ENCODE data around the gene CLEC2A. TPM values are rescaled to one million over a fixed set of nuclear protein-coding genes. Genes with fewer than 3 reads are reported as not detected.

Gene CLEC2A
- total RNA-seq, 2 experiments from 2014 or later, result not detected

- POLR2A ChIA-PET, result interaction anchor here (0.6 kb wide), 1 partner anchor 326 kb away, joined by 3 read pairs; no protein-coding TSS in a partner anchor
- H3K4me2 ChIP-seq (ENCODE audit: low read length), result no peak overlapping the region
- intact Hi-C loops (cut with micrococcal nuclease; ENCODE audit: unreplicated experiment), result no loop called here
These were observed 19.0 kb upstream of the CLEC2A start for GRCh38 chr12:9951026-9951675.

DNA sequence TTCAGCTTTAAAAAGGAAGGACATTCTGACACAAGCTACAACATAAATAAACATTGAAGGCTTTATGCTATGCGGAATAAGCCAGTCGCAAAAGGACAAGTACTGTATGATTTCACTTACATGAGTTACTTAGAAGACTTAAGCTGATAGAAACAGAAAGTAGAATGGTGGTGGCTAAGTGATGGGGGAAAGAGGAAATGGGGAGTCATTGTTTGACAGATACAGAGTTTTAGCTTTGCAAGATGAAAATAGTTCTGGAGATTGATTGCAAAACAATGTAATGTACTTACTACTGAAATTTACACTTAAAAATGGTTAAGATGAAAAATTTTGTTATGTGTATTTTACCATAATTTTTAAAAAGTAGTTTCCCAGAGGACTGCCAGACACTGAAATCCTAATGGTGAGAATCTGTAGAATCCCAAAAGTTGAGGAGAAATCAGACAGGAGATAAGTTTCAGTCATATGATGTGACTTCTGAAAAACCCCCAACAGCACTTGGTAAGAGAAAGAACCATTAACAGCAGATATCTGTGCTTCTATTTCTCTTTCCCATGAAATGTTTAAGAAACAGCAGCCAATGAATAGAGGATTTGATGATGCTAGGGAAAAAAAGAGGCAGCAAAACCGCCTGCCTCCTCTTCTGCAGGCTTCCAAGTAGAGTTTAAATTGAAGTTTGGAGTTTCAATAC lies 16.6 kb upstream of the CLEC2A start:
- POLR2A ChIA-PET, result no interaction called here
- Histone ChIP-seq H3K4me1 (ENCODE audit: insufficient read depth, low read length, poor library complexity, severe bottlenecking) (no peaks in the 10 kb centered on the region), H3K79me2 (ENCODE audit: insufficient read depth, low read depth, low read length) (no peaks in the 10 kb centered on the region), H3K9me2 (ENCODE audit: insufficient read depth, low read length) (no peaks in the 10 kb centered on the region), H3K36me3 (ENCODE audit: insufficient read depth, low read length) (no peaks in the 10 kb centered on the region), H3K9me3 (ENCODE audit: low read length) (no peaks in the 10 kb centered on the region), H3K4me2 (ENCODE audit: low read length) (no peak overlapping the region), H2AFZ (ENCODE audit: low read length) (no peak overlapping the region), H3K4me3 (ENCODE audit: low read depth, low read length, poor library complexity, severe bottlenecking) (no peak overlapping the region), H4K20me1 (ENCODE audit: insufficient read depth, low read length) (no peaks in the 10 kb centered on the region), H3K27ac (ENCODE audit: low read depth, low read length, poor library complexity, severe bottlenecking) (no peak overlapping the region)
- BruUV-seq (replicated peaks), result no TSS peak
- no peak for TF ChIP-seq EZH2phosphoT487 (IDR thresholded peaks at IDR 0.05; ENCODE audit: borderline replicate concordance, low read depth, low read length)
- no peak for TF ChIP-seq CTCF (conservative IDR thresholded peaks at IDR 0.05; ENCODE audit: low read length)
- CTCF ChIA-PET (ENCODE audit: unreplicated experiment), result no interaction called here
- intact Hi-C loops (cut with micrococcal nuclease; ENCODE audit: unreplicated experiment), result no loop called here
- no peak for DNase-seq (ENCODE audit: low spot score)

More at GRCh38 chr12:9951026-9951675, 19.0 kb upstream of the CLEC2A start:
- H3K9me3 ChIP-seq (ENCODE audit: low read length), result no peaks in the 10 kb centered on the region
- no TSS peak for BruUV-seq (replicated peaks)
- H3K4me3 ChIP-seq (ENCODE audit: low read depth, low read length, poor library complexity, severe bottlenecking), result no peak overlapping the region
- no peaks in the 10 kb centered on the region for H4K20me1 ChIP-seq (ENCODE audit: insufficient read depth, low read length)
- H3K9me2 ChIP-seq (ENCODE audit: insufficient read depth, low read length), result no peaks in the 10 kb centered on the region
- no peak for DNase-seq (ENCODE audit: low spot score)
- no peaks in the 10 kb centered on the region for H3K36me3 ChIP-seq (ENCODE audit: insufficient read depth, low read length)
- no peak overlapping the region for H3K27ac ChIP-seq (ENCODE audit: low read depth, low read length, poor library complexity, severe bottlenecking)
- H2AFZ ChIP-seq (ENCODE audit: low read length), result no peak overlapping the region
- CTCF ChIA-PET (ENCODE audit: unreplicated experiment), result no interaction called here
- H3K79me2 ChIP-seq (ENCODE audit: insufficient read depth, low read depth, low read length), result no peaks in the 10 kb centered on the region
- no peak for TF ChIP-seq EZH2phosphoT487 (IDR thresholded peaks at IDR 0.05; ENCODE audit: borderline replicate concordance, low read depth, low read length)
- TF ChIP-seq CTCF (conservative IDR thresholded peaks at IDR 0.05; ENCODE audit: low read length), result no peak
- H3K4me1 ChIP-seq (ENCODE audit: insufficient read depth, low read length, poor library complexity, severe bottlenecking), result no peaks in the 10 kb centered on the region

DNA sequence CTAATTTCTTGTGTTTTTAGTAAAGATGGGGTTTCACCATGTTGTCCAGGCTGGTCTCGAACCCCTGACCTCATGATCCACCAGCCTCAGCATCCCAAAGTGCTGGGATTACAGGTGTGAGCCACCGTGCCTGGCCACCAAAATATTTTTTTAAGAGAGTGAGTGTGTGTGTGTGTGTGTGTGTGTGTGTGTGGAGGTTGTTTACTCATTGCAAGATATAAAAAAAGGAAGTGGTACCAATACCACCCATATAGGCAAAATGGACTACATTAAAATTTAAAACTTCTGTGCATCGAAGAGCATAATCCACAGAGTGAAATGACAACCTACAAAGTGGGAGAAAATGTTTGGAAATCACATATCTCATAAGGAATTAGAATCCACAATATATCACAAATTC lies 15.5 kb upstream of the CLEC2A start:
- BruUV-seq (replicated peaks), result no TSS peak
- DNase-seq (ENCODE audit: low spot score), result no peak
- ChIA-PET POLR2A (interaction anchor here (0.7 kb wide), 1 partner anchor 97 kb away, joined by 3 read pairs; no protein-coding TSS in a partner anchor), CTCF (ENCODE audit: unreplicated experiment) (no interaction called here)
- Histone ChIP-seq H3K4me1 (ENCODE audit: insufficient read depth, low read length, poor library complexity, severe bottlenecking) (no peaks in the 10 kb centered on the region), H3K27ac (ENCODE audit: low read depth, low read length, poor library complexity, severe bottlenecking) (no peak overlapping the region), H2AFZ (ENCODE audit: low read length) (no peak overlapping the region), H3K9me3 (ENCODE audit: low read length) (no peaks in the 10 kb centered on the region), H3K9me2 (ENCODE audit: insufficient read depth, low read length) (no peaks in the 10 kb centered on the region), H3K79me2 (ENCODE audit: insufficient read depth, low read depth, low read length) (no peaks in the 10 kb centered on the region), H4K20me1 (ENCODE audit: insufficient read depth, low read length) (no peaks in the 10 kb centered on the region), H3K4me3 (ENCODE audit: low read depth, low read length, poor library complexity, severe bottlenecking) (no peak overlapping the region), H3K4me2 (ENCODE audit: low read length) (no peak overlapping the region), H3K36me3 (ENCODE audit: insufficient read depth, low read length) (no peaks in the 10 kb centered on the region)
- no peak for TF ChIP-seq EZH2phosphoT487 (IDR thresholded peaks at IDR 0.05; ENCODE audit: borderline replicate concordance, low read depth, low read length)
- TF ChIP-seq CTCF (conservative IDR thresholded peaks at IDR 0.05; ENCODE audit: low read length), result no peak
- intact Hi-C loops (cut with micrococcal nuclease; ENCODE audit: unreplicated experiment), result no loop called here

All from OCI-LY7 (cell line).